ENCODE data around the gene GTF3C2.

DNA sequence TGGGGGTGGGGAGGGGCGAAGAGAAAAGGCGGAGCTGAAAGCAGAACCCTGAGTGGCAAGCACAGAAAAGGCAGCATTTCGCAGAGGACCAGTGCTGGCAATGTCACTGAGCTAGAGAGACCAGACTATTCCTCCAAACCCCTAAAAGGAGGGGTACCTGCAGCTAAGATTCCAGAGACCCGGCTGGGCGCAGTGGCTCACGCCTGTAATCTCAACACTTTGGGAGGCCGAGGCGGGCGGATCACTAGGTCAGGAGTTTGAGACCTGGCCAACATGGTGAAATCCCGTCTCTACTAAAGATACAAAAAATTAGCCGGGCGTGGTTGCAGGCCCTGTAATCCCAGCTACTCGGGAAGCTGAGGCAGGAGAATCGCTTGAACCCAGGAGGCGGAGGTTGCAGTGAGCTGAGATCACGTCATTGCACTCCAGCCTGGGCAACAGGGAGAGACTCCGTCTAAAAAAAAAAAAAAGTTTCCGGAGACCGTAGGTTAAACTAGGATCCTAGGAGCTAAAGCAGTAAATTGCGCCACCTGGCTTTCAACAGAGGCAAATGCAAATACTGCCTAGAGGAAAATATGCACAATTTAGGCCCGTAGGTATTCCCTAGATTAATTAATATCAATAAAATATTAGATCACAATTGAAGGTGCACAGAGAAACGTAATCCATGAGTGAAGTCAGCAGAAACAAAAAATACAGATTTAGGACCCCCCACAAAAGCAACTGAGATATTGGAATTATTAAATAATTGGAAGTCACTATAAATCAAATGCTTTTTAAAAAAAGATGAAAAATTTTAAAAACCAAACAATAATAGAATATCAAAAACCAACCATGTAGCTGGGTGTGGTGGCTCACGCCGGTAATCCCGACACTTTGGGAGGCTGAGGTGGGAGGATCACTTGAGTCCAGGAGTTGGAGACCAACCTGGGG is 53.2 kb downstream of the GTF3C2 start:
- TF ChIP-seq CTCF (IDR thresholded peaks at IDR 0.05 in 2 of 3, conservative IDR thresholded peaks at IDR 0.05 in 1 of 3; ENCODE audit: insufficient read depth in 2 of 3, low read depth in 1 of 3, low read length in 3 of 3) (peak; percentile 80 to 93 (median 85)), EZH2 (IDR thresholded peaks at IDR 0.05; ENCODE audit: borderline replicate concordance, low read depth, low read length) (no peak), SMARCC2 (IDR thresholded peaks at IDR 0.05; ENCODE audit: low read depth) (no peak)
